ENCODE data around the gene MIER1.

Gene MIER1

GRCh38 chr1:66999640-67000400, 75.0 kb downstream of the MIER1 start:
- DNase-seq: no peak

GRCh38 chr1:67001682-67002425, 77.1 kb downstream of the MIER1 start:
- DNase-seq: no peak

- DNase-seq: no peak
Observed at GRCh38 chr1:67004176-67004575, 79.4 kb downstream of the MIER1 start.

GRCh38 chr1:67005068-67005467, 80.3 kb downstream of the MIER1 start:
- DNase-seq: no peak

DNA sequence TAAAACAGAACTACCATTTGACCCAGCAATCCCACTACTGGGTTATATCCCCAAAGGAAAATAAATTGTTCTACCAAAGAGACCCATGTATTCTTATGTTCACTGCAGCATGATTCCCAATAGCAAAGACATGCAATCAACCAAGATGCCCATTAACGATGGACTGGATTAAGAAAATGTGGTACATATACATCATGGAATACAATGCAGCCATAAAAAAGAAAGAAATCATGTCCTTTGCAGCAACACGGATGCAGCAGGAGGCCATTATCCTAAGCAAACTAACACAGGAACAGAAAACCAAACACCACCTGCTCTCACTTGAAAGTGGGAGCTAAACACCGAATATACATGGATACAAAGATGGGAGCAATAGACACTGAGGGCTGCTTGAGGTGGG, 85.0 kb downstream of the MIER1 start:
- no peak for DNase-seq

DNA sequence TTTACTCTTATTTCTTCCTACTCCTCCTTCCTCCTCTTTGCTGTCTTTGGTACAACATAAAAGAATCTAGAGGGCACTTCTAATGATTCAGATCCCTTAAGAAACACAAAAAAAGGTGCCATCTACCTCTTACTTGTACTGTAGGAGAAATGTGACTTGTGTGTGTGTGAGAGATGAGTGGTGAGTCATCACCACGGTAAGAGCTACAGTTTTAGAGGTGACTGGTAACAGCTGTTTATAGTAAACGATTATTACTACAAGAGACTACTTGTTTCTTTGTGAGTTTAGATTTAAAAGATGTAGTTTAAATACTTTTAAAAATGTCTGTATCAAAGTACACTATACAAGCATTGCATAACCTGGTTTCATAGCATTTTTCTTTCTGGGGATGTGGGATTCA, 88.8 kb downstream of the MIER1 start:
- DNase-seq: no peak

DNA sequence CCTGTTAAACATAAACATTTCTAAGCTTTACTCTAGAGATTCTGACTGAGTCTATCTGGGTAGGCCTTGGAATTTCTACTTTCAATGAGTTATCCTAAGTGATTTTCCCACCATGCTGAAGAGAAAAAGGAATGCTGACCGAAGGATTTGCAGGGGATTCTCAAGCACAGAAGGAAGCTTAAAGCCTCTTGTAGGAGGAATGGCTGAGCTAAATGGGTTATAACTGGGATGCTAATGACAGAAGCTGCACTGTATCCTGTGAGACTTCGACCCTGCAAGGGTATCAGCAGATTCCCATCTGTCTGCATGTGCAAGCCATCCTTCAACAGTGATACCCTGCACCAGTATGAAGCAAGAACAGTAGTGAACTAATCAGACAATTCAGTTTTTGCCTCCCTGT, 93.8 kb downstream of the MIER1 start:
- DNase-seq: no peak

DNA sequence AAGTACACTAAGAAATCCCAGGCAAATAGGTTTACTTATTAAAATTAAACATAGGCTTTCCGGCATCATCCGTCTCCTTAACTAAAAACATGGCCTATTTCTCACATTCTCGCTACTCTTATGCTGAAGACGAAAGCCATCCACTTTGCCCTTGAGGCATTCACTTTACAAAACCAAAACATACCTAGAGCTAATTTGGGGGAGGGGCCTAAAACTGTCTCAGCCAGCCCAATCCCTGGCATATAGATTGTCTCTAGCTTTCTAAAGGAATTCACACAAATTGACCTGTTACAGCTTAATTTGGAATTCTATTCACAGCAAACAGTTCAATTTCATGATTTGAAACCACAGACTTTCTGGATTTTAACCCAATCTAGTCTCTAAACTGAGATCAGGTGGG, 94.3 kb downstream of the MIER1 start:
- DNase-seq: no peak

DNA sequence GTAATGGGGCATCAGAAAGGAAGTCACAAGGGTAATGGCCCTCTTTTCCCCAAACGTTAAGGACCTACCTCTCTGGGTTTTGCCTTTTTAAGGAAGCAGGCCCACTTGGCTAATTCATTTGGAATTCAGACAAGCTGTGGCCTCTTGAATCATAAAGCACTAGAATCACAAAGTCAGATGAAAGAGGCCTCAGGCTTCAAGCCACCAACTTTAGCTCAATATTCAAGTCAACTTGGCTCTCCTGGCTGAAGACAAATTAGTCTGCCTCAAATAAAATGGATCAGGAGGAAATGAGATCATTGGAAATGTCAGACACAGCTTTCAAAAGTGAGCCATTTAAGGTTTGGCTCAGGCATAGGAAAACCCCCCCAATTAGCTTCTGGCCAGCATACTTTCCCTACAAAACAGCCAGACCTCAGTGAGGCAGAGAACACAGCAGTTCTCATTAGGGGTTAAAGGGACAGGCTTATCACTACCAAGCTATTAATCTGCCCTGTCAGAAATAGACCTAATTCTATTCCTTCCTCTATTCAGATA, 94.9 kb downstream of the MIER1 start:
- DNase-seq: no peak

- no peak for DNase-seq
Observed at GRCh38 chr1:67020304-67020703, 95.5 kb downstream of the MIER1 start.

- DNase-seq: no peak
Observed at GRCh38 chr1:67020765-67021164, 96.0 kb downstream of the MIER1 start.

- DNase-seq: no peak
Observed at GRCh38 chr1:67029472-67029871, 104.7 kb downstream of the MIER1 start.

GRCh38 chr1:67031121-67031858, 106.5 kb downstream of the MIER1 start:
- no peak for DNase-seq

DNA sequence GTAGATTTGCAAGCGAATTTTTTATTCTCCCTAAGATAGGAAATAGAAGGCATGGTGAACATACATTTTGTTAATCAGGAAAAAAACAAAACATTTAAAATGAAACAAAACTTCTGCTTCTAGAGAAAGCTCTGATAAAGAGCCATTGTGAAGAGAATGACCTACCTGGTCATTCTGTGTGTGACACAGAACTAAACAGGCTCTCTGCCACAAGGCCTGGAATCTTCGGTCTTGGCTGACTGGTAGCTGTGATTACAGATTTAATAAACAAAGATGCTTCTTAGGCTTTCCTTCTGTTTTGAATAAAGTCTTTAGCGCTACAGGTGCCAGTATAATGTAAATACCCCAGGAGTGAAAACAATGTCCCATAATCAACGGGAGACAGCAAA, 107.1 kb downstream of the MIER1 start:
- no peak for DNase-seq

All from T-helper 9 cell (primary cell).